BE2C (cell line): ENCODE data around the gene ADRA1B.

Source experiments
- DNase-seq: peaks from one replicate; pipeline ENCODE4 v3.0.0-alpha.2; 2020
- H3K27me3 ChIP-seq: fragments of 250-450 bp; sonication (Bioruptor Pico); 2 replicates; pipeline ENCODE4 v1.5.1; 2020; ENCODE audit warnings: mild to moderate bottlenecking
- H3K36me3 ChIP-seq: fragments of 250-450 bp; sonication (Bioruptor Pico); 2 replicates; pipeline ENCODE4 v1.5.1; 2020; ENCODE audit warnings: mild to moderate bottlenecking
- H3K4me1 ChIP-seq: fragments of 250-450 bp; sonication (Bioruptor Pico); 2 replicates; pipeline ENCODE4 v1.5.1; 2020
- H3K4me3 ChIP-seq: 2 replicates; pipeline ENCODE4 v1.5.1; 2011; ENCODE audit warnings: low read depth, low read length
- H3K9me3 ChIP-seq: fragments of 250-450 bp; sonication (Bioruptor Pico); 2 replicates; pipeline ENCODE4 v1.5.1; 2020
- CTCF ChIP-seq: IDR thresholded peaks from 2 replicates; pipeline ENCODE4 v1.5.1; 2012; ENCODE audit warnings: mild to moderate bottlenecking, low read depth, low read length

Gene ADRA1B

GRCh38 chr5:159982421-159983173 is 66.3 kb downstream of the ADRA1B start:
- DNase-seq: no peak
- TF ChIP-seq CTCF: no peak
- Histone ChIP-seq H3K9me3 (no peaks in the 10 kb centered on the region; the same call in 1 of the 2 replicates), H3K36me3 (no peaks in the 10 kb centered on the region), H3K4me1 (no peaks in the 10 kb centered on the region), H3K4me3 (no peak overlapping the region), H3K27me3 (peaks cover 82% of the 10 kb centered on the region)

- Histone ChIP-seq H3K36me3 (no peaks in the 10 kb centered on the region), H3K4me3 (peak overlapping the region; percentile 25; the same call in 1 of the 2 replicates), H3K4me1 (no peaks in the 10 kb centered on the region), H3K9me3 (no peaks in the 10 kb centered on the region), H3K27me3 (peaks cover 97% of the 10 kb centered on the region)
- TF ChIP-seq CTCF: peak; percentile 76
- DNase-seq: peak; percentile 80
Measured at GRCh38 chr5:159987031-159987674, 70.9 kb downstream of the ADRA1B start.

- TF ChIP-seq CTCF: peak; percentile 4; the same call in 1 of the 2 replicates
- peaks cover 79% of the 10 kb centered on the region for H3K27me3 ChIP-seq
- DNase-seq: no peak
- H3K4me1 ChIP-seq: no peaks in the 10 kb centered on the region
- no peaks in the 10 kb centered on the region for H3K9me3 ChIP-seq
- no peak overlapping the region for H3K4me3 ChIP-seq
- H3K36me3 ChIP-seq: no peaks in the 10 kb centered on the region
Measured at GRCh38 chr5:159990506-159990905, 74.2 kb downstream of the ADRA1B start.

GRCh38 chr5:159992566-159992965 is 76.3 kb downstream of the ADRA1B start:
- DNase-seq: no peak
- Histone ChIP-seq H3K4me1 (no peaks in the 10 kb centered on the region), H3K36me3 (no peaks in the 10 kb centered on the region), H3K4me3 (no peak overlapping the region), H3K9me3 (no peaks in the 10 kb centered on the region), H3K27me3 (peaks cover 64% of the 10 kb centered on the region)
- TF ChIP-seq CTCF: no peak

GRCh38 chr5:159993194-159993593 is 76.9 kb downstream of the ADRA1B start:
- no peak overlapping the region for H3K4me3 ChIP-seq
- no peak for TF ChIP-seq CTCF
- H3K9me3 ChIP-seq: no peaks in the 10 kb centered on the region
- H3K4me1 ChIP-seq: no peaks in the 10 kb centered on the region
- DNase-seq: no peak
- peaks cover 64% of the 10 kb centered on the region for H3K27me3 ChIP-seq
- H3K36me3 ChIP-seq: no peaks in the 10 kb centered on the region

- Histone ChIP-seq H3K4me3 (no peak overlapping the region), H3K36me3 (no peaks in the 10 kb centered on the region), H3K27me3 (peaks cover 58% of the 10 kb centered on the region), H3K4me1 (no peaks in the 10 kb centered on the region), H3K9me3 (no peaks in the 10 kb centered on the region)
- DNase-seq: no peak
- no peak for TF ChIP-seq CTCF
Measured at GRCh38 chr5:159995907-159996306, 79.6 kb downstream of the ADRA1B start.
